K562 (cell line): ENCODE results near the gene IL23A. TPM values are rescaled to one million over a fixed set of nuclear protein-coding genes. Genes with fewer than 3 reads are reported as not detected.
A peak's percentile ranks its signal among the peaks of the same experiment; 100 is the strongest.
"Not testable (repeated sequence)": the region's sequence is repeated elsewhere in the genome, so short reads cannot be mapped to it uniquely, and the experiment has no call there.

ENCODE experiments used
- ATAC-seq: fragments of 200-7000 bp; cut with Tn5 transposase; 3 replicates; pipeline ENCODE4 v1.9.1; 2020; ENCODE audit warnings: moderate library complexity
- BruUV-seq: library from RNA; stranded (reverse); fragments of 400-500 nt; replicated peaks from 2 replicates; lab custom pipeline; 2021; lab: Mats Ljungman, UMichigan
- CTCF ChIA-PET: fragments of 300-600 bp; formaldehyde crosslinking; extraction: SDS; loops from one replicate; lab custom pipeline; 2021; ENCODE audit warnings: low intra/inter-chr PET ratio; lab: Yijun Ruan, JAX
- POLR2A ChIA-PET: fragments of 300-600, 350-650 bp; sonication (Branson Sonifier 250); formaldehyde crosslinking; extraction: SDS; loops from one replicate; lab custom pipeline; 2021; ENCODE audit warnings: antibody characterized with exemption, inconsistent platforms; lab: Yijun Ruan, JAX
- DNase-seq, 4 experiments: peaks; one replicate each; pipeline versions ENCODE4 v3.0.0 to v3.0.0-alpha.2; 2011 to 2018; ENCODE audit warnings: low spot score in 3 of 4, mixed read lengths in 3 of 4; ENCODE audit errors: extremely low read depth in 1 of 4
- FAIRE-seq: peaks from 2 replicates; lab custom pipeline; 2011; peaks lifted over from hg19 to GRCh38; lab: Jason Lieb, UNC
- H2AFZ ChIP-seq: 2 replicates; pipeline ENCODE4 v1.6.0; 2011; ENCODE audit warnings: low read depth, low read length, control low read depth, inconsistent platforms
- H3K27ac ChIP-seq: fragments of 200-600 bp; 3 replicates; pipeline ENCODE4 v1.8.0; 2011; ENCODE audit warnings: low read depth, mild to moderate bottlenecking, control low read depth, inconsistent platforms, low read length, moderate library complexity, mixed read lengths; ENCODE audit errors: extremely low read depth
- H3K27me3 ChIP-seq, 2 experiments: fragments of 300-600 bp in 1 of 2; 2 replicates in 1 of 2; 3 replicates in 1 of 2; pipeline versions ENCODE4 v1.6.0 to v1.8.0; 2011; ENCODE audit warnings: inconsistent platforms in 2 of 2, low read length in 2 of 2, mild to moderate bottlenecking in 1 of 2, mixed read lengths in 1 of 2, moderate library complexity in 1 of 2; ENCODE audit not compliant: control insufficient read depth in 2 of 2, insufficient read depth in 2 of 2
- H3K36me3 ChIP-seq: fragments of 300-600 bp; 3 replicates; pipeline ENCODE4 v1.8.0; 2011; ENCODE audit warnings: mild to moderate bottlenecking, low read length, inconsistent platforms; ENCODE audit not compliant: control insufficient read depth, insufficient read depth
- H3K4me1 ChIP-seq, 2 experiments: fragments of 200-600 bp in 1 of 2; replicated peaks in 1 of 2; 2 replicates in 1 of 2; 3 replicates in 1 of 2; pipeline versions ENCODE4 v1.5.1 to v1.8.0; 2011; ENCODE audit warnings: inconsistent platforms in 2 of 2, low read length in 2 of 2, mild to moderate bottlenecking in 1 of 2, mixed read lengths in 1 of 2, moderate library complexity in 1 of 2; ENCODE audit not compliant: control insufficient read depth in 2 of 2, insufficient read depth in 2 of 2
- H3K4me2 ChIP-seq: 2 replicates; pipeline ENCODE4 v1.6.1; 2011; ENCODE audit warnings: low read length, control low read depth, inconsistent platforms, mixed read lengths; ENCODE audit not compliant: insufficient read depth
- H3K4me3 ChIP-seq: fragments of 200-600 bp; sonication (generic), shearing (Covaris generic); 2 replicates; pipeline ENCODE4 v1.5.1; 2016; ENCODE audit warnings: control low read depth, inconsistent platforms
- H3K79me2 ChIP-seq: fragments of 200-600 bp; 3 replicates; pipeline ENCODE4 v1.8.0; 2011; ENCODE audit warnings: low read length, inconsistent platforms; ENCODE audit not compliant: control insufficient read depth, insufficient read depth
- H3K9ac ChIP-seq, 2 experiments: 2 replicates each; pipeline versions ENCODE4 v1.6.0 to v1.6.1; 2011; ENCODE audit warnings: low read depth in 2 of 2, low read length in 2 of 2, control low read depth in 1 of 2, inconsistent platforms in 1 of 2, mild to moderate bottlenecking in 1 of 2, mixed read lengths in 1 of 2; ENCODE audit not compliant: insufficient read depth in 1 of 2
- H3K9me1 ChIP-seq: one replicate; pipeline ENCODE4 v1.6.0; 2011; ENCODE audit warnings: inconsistent platforms, mild to moderate bottlenecking, low read length, moderate library complexity; ENCODE audit not compliant: control insufficient read depth, insufficient read depth
- H3K9me3 ChIP-seq: replicated peaks from 2 replicates; pipeline ENCODE4 v1.5.1; 2011; ENCODE audit warnings: low read depth, low read length, inconsistent platforms; ENCODE audit not compliant: control insufficient read depth, insufficient read depth
- H4K20me1 ChIP-seq: replicated peaks from 2 replicates; pipeline ENCODE4 v1.6.1; 2011; ENCODE audit warnings: low read length, inconsistent platforms, mixed read lengths; ENCODE audit not compliant: control insufficient read depth, insufficient read depth
- ZNF121 ChIP-seq: sonication (generic); formaldehyde crosslinking; conservative IDR thresholded peaks from 2 replicates; pipeline ENCODE4 v1.8.0; 2022; ENCODE audit warnings: missing genetic modification reagents
- WGBS: fragments of 100-300 bp; shearing (Covaris generic); methylation state at CpG from one replicate; pipeline ENCODE4 v1.1.6; 2016; ENCODE audit warnings: low coverage, mixed read lengths; ENCODE audit not compliant: insufficient coverage; ENCODE audit errors: missing lambda C conversion rate; 5-methylcytosine and 5-hydroxymethylcytosine counted together
- in situ Hi-C: fragments of 300-500 bp; cut with MboI; formaldehyde crosslinking; loops from 4 replicates; pipeline ENCODE4 v1.15.0; 2018; ENCODE audit warnings: inconsistent platforms, mixed read lengths
- intact Hi-C: fragments of 100-400 bp; cut with micrococcal nuclease; formaldehyde crosslinking; loops from 2 replicates; pipeline ENCODE4 v1.14.2; 2022
- polyA plus RNA-seq, 8 experiments: library from polyadenylated mRNA; depleted of rRNA in 4 of 8; stranded (reverse) in 5 of 8; unstranded in 3 of 8; fragments of >200 nt; fragmentation: Nextera tagmentation in 2 of 8; fragmentation: Illumina TruSeq in 1 of 8; extraction: Ambion mirVana in 2 of 8; extraction: Trizol in 1 of 8; gene quantifications; 2 replicates each; pipeline versions ENCODE4 v1.2.1 to v1.2.3, GENCODE V29; 2011 to 2014; ENCODE audit warnings: inconsistent platforms in 1 of 8, missing spikeins in 1 of 8
- total RNA-seq, 7 experiments: library from RNA; depleted of rRNA in 6 of 7; stranded (reverse); fragments of >200 nt in 6 of 7; fragmentation: Illumina TruSeq in 2 of 7; extraction: Trizol in 2 of 7; gene quantifications; 2 replicates each; pipeline versions ENCODE4 v1.2.1 to v1.2.3, GENCODE V29; 2011 to 2021; ENCODE audit warnings: low replicate concordance in 1 of 7
- TF ChIP-seq, protein P1 (sequence below): fragments of 200-400 bp; formaldehyde crosslinking; IDR thresholded peaks from 2 replicates; pipeline ENCODE4 v1.6.1; 2017; ENCODE audit warnings: mild to moderate bottlenecking, low read depth, low read length, moderate library complexity
- TF ChIP-seq, protein P2 (sequence below), 2 experiments: IDR thresholded peaks in 1 of 2; conservative IDR thresholded peaks in 1 of 2; 2 replicates each; pipeline ENCODE4 v1.6.1; 2016; ENCODE audit warnings: low read depth in 2 of 2, mild to moderate bottlenecking in 1 of 2, missing compliant biosample characterization in 1 of 2, missing genetic modification characterization in 1 of 2, moderate library complexity in 1 of 2

The IL23A gene
- total and polyA plus RNA-seq, 9 of the 15 experiments (the other 6 are each of a cell fraction or from before 2014, with no cell fraction given) = 4.4 to 37.2 (median 9.6) TPM

DNA sequence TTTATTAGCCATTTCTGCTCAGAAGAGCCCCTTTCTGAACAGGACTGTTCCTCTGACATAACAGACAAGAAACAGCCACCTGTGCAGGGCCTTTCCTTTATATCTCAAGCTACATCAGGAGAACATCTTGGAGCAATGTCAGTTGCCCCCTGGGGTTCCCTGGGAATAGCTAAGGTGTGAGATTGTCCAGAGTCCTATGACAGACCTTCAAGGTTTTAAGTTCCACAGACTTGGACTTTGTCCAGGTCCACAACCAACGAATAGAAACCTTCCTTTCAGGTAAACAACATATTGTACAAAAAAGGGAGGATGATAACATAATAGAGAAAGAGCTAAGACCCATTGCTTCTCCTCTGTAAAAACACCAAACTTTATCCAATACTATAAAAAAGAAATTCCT is 2.9 kb downstream of the IL23A start (continued):
- TF ChIP-seq, protein P1, sequence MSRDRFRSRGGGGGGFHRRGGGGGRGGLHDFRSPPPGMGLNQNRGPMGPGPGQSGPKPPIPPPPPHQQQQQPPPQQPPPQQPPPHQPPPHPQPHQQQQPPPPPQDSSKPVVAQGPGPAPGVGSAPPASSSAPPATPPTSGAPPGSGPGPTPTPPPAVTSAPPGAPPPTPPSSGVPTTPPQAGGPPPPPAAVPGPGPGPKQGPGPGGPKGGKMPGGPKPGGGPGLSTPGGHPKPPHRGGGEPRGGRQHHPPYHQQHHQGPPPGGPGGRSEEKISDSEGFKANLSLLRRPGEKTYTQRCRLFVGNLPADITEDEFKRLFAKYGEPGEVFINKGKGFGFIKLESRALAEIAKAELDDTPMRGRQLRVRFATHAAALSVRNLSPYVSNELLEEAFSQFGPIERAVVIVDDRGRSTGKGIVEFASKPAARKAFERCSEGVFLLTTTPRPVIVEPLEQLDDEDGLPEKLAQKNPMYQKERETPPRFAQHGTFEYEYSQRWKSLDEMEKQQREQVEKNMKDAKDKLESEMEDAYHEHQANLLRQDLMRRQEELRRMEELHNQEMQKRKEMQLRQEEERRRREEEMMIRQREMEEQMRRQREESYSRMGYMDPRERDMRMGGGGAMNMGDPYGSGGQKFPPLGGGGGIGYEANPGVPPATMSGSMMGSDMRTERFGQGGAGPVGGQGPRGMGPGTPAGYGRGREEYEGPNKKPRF = no peak
- TF ChIP-seq, protein P2, sequence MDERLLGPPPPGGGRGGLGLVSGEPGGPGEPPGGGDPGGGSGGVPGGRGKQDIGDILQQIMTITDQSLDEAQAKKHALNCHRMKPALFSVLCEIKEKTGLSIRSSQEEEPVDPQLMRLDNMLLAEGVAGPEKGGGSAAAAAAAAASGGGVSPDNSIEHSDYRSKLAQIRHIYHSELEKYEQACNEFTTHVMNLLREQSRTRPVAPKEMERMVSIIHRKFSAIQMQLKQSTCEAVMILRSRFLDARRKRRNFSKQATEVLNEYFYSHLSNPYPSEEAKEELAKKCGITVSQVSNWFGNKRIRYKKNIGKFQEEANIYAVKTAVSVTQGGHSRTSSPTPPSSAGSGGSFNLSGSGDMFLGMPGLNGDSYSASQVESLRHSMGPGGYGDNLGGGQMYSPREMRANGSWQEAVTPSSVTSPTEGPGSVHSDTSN (CRISPR knock-in tag; IDR thresholded peaks at IDR 0.05; ENCODE audit: low read depth) = no peak
- TF ChIP-seq, protein P2 (tag; conservative IDR thresholded peaks at IDR 0.05; ENCODE audit: low read depth) = no peak

DNA sequence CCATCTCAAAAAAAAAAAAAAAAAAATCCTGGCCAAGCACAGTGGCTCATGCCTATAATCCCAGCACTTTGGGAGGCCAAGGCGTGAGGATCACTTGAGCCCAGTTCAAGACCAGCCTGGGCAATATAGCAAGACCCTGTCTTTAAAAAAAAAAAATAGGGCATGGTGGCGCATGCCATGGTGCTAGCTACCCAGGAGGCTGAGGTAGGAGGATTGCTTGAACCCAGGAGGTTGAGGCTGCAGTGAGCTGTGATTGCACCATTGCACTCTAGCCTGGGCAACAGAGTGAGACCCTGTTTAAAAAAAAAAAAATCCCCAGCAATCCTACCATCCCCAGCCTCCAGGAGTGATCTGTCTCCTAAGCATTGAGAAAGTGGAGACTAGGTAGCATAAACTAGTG is 3.6 kb downstream of the IL23A start:
- CTCF ChIA-PET, H3K9ac ChIP-seq, H3K79me2 ChIP-seq, H3K9me3 ChIP-seq, H3K27me3 ChIP-seq, H3K9me1 ChIP-seq, H3K4me2 ChIP-seq, in situ Hi-C loops: not testable (repeated sequence)
- POLR2A ChIA-PET = interaction anchor here (0.6 to 19.0 kb wide), 2 partner anchors 12 to 336 kb away, joined by 3 to 274 read pairs; partner anchors contain the start of genes APOF and STAT2
- peak; percentile 84 for TF ChIP-seq ZNF121
- TF ChIP-seq, all 486 proteins: peak for 1; not testable (repeated sequence) for 485
- peaks cover 48% of the 10 kb centered on the region; the same call in 2 of the 3 replicates for H3K36me3 ChIP-seq
- WGBS = 88% methylated on average over 1 of the region's 2 CpGs
- H3K27ac ChIP-seq, ATAC-seq, BruUV-seq, H3K4me3 ChIP-seq, DNase-seq, intact Hi-C loops, FAIRE-seq, H4K20me1 ChIP-seq, H2AFZ ChIP-seq: not testable (repeated sequence)
- H3K4me1 ChIP-seq = peaks cover 8 to 20% of the 10 kb centered on the region in 2 experiments; a peak in 4 of 5 replicates
